GM13977 (cell line): ENCODE measurements around the gene TBL1X.
"Not testable (repeated sequence)": the region's sequence is repeated elsewhere in the genome, so short reads cannot be mapped to it uniquely, and the experiment has no call there.

Experiments used
- DNase-seq: peaks from one replicate; pipeline ENCODE4 v3.0.0; 2012; ENCODE audit warnings: low spot score
- in situ Hi-C: fragments of 300-500 bp; cut with MboI; formaldehyde crosslinking; loops from one replicate; pipeline ENCODE4 v1.12.0; 2022; ENCODE audit warnings: low sequenced_read_pairs, low pct_unique_long_range_greater_than_20kb, mixed read lengths, inconsistent platforms; ENCODE audit not compliant: unreplicated experiment
- TF ChIP-seq, protein P1 (sequence below): IDR thresholded peaks from 2 replicates; pipeline ENCODE4 v1.5.1; 2012; ENCODE audit warnings: mild to moderate bottlenecking, control low read depth; ENCODE audit not compliant: insufficient read depth; ENCODE audit errors: extremely low read depth, missing control alignments

Gene TBL1X

DNA sequence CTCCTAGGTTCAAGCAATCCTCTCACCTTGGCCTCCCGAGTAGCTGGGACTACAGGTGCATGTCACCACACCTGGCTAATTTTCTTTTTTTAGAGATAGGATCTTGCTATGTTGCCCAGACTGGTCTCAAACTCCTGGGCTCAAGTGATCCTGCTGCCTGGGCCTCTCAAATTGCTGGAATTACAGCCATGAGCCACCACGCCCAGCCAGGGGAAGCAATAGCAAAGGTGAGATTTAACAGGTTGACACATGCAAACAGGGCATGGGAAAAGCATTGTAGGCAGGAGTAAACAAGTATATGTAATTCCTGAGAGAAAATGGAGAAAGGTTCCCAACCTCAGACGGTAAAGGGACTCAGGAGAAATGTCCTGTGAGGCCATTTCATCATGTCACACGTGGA, 33.6 kb upstream of the TBL1X start:
- no peak for DNase-seq
- in situ Hi-C loops, result no loop called here
- TF ChIP-seq, protein P1, sequence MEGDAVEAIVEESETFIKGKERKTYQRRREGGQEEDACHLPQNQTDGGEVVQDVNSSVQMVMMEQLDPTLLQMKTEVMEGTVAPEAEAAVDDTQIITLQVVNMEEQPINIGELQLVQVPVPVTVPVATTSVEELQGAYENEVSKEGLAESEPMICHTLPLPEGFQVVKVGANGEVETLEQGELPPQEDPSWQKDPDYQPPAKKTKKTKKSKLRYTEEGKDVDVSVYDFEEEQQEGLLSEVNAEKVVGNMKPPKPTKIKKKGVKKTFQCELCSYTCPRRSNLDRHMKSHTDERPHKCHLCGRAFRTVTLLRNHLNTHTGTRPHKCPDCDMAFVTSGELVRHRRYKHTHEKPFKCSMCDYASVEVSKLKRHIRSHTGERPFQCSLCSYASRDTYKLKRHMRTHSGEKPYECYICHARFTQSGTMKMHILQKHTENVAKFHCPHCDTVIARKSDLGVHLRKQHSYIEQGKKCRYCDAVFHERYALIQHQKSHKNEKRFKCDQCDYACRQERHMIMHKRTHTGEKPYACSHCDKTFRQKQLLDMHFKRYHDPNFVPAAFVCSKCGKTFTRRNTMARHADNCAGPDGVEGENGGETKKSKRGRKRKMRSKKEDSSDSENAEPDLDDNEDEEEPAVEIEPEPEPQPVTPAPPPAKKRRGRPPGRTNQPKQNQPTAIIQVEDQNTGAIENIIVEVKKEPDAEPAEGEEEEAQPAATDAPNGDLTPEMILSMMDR, result no peak

DNA sequence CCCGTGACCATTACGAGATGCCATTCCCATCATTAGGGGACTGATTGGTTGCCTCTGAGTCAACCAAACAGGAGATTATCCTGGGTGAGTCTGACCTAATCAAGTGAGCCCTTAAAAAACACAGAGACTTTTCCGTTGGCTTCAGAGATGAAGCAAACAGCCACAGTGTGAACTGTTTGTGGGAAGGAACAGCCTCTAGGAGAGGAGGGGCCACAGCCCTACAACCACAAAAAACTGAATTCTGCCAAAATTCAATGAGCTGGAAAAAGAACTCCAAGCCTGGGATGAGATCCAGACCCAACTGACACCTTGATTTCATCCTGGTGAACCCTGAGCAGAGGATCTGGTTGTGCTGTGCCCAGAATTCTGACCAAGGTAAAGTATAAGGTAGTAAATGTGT, 31.3 kb upstream of the TBL1X start:
- in situ Hi-C loops, result no loop called here
- no peak for DNase-seq
- TF ChIP-seq, protein P1, result no peak

DNA sequence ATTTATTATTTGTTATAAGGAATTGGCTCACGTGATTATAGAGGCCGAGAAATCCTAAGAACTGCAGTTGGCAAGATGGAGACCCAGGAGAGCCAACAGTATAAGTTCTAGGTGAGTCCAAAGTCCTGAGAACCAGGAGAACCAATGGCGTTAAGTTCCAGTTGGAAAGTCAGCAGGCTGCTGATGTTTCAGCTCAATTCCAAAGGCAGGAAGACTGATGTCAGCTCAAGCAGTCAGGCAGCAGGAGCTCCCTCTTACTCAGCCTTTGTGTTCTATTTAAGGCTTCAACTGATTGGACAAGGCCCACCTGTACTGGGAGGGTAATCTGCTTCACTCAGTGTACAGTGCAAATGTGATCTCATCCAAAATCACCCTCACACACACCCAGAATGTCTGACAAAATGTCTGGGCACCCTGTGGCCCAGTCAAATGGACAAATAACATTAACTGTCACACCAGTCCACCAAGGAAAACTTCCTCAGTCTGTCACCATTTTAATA, 30.8 kb upstream of the TBL1X start:
- TF ChIP-seq, protein P1, result no peak
- DNase-seq, result no peak
- in situ Hi-C loops, result no loop called here

DNA sequence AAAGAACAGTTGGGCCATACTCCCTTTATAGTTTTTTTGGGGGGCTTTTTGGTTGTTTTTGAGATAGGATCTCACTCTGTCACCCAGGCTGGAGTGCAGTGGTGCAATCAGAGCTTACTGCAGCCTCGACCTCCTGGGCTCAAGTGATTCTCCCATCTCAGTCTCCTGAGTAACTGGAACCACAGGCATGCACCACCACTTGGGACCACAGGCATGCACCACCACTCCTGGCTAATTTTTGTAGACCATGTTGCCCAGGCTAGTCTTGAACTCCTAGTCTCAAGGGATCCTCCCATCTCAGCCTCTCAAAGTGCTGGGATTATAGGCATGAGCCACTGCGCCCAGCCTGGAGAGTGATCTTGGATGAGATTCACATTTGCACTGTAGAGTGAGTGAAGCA, 29.8 kb upstream of the TBL1X start:
- DNase-seq, in situ Hi-C loops: not testable (repeated sequence)

DNA sequence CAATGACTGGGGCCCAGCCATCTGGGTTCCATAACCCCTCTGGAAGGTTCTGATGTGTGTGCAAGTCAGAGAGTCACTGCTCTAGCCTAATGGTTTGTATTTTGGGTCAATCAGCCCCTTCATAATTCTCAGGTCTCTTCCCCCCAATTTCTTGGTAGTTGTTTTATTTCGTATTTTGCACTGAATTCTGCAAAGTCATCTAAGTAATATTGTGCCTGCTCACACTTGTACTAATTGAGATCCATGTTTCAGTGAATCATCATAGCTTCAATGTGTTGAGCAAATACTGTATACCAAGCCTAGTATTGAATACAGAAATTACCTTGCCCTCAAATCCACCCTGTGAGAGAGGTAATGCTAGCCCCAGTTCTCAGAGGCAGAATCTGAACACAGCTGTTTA, 28.0 kb upstream of the TBL1X start:
- in situ Hi-C loops, result no loop called here
- no peak for DNase-seq
- TF ChIP-seq, protein P1, result no peak

DNA sequence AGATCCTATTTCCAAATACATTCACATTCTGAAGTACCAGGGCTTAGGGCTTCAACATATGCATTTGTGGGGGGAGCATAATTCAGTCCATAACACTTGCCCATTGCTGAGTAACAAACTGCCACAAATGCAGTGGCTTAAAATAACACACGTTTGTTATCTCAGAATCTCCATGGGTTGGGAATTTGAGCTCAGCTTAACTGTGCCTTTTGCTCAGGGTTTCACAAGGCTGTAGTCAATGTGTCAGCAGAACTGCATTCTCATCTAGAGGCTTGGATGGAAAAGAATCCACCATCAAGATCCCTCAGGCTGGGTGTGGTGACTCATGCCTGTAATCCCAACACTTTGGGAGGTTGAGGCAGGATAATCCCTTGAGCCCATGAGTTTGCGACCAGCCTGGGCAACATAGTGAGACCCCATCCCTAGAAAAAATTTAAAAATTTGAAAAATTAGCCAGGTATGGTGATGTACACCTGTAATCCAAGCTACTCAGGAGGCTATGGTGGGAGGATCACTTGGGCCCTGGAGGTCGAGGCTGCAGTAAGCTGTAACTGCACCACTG, 25.8 kb upstream of the TBL1X start:
- no peak for DNase-seq
- in situ Hi-C loops, result no loop called here
- TF ChIP-seq, protein P1, result no peak

- in situ Hi-C loops, result no loop called here
- TF ChIP-seq, protein P1, result no peak
- no peak for DNase-seq
Observed at GRCh38 chrX:9440116-9440844, 24.6 kb upstream of the TBL1X start.
